Vagina (tissue), 2 donors: ENCODE measurements around the gene INTS12. TPM values are rescaled to one million over a fixed set of nuclear protein-coding genes. Genes with fewer than 3 reads are reported as not detected.

ENCODE experiments used
- DNase-seq, 2 donors: peaks; one replicate each; pipeline ENCODE4 v3.0.0-alpha.2; 2017; ENCODE audit errors: extremely low spot score in 2 of 2
- H3K27ac ChIP-seq: fragments of 200-600 bp; sonication (generic); one replicate; pipeline ENCODE4 v1.5.1; 2019
- H3K27me3 ChIP-seq: fragments of 200-600 bp; sonication (generic); one replicate; pipeline ENCODE4 v1.5.1; 2019
- H3K36me3 ChIP-seq, 2 donors: fragments of 200-600 bp; sonication (generic); one replicate each; pipeline ENCODE4 v1.5.1; 2017 to 2019
- H3K4me1 ChIP-seq: fragments of 200-600 bp; sonication (generic); one replicate; pipeline ENCODE4 v1.5.1; 2019
- H3K4me3 ChIP-seq, 2 donors: fragments of 200-600 bp; sonication (generic); 1 replicate in 1 of 2; 2 replicates in 1 of 2; pipeline ENCODE4 v1.5.1; 2016 to 2019
- H3K9me3 ChIP-seq: fragments of 200-600 bp; sonication (generic); one replicate; pipeline ENCODE4 v1.5.1; 2019
- POLR2A ChIP-seq, 2 donors: fragments of 450-650 bp; IDR thresholded peaks; one replicate each; pipeline ENCODE4 v1.6.1; 2017; ENCODE audit warnings: antibody characterized with exemption in 2 of 2, mild to moderate bottlenecking in 2 of 2, moderate library complexity in 2 of 2
- POLR2AphosphoS5 ChIP-seq, 2 donors: sonication (generic); formaldehyde crosslinking; IDR thresholded peaks; one replicate each; pipeline ENCODE4 v1.9.0; 2017; ENCODE audit warnings: antibody characterized with exemption in 2 of 2, mild to moderate bottlenecking in 2 of 2, low read depth in 1 of 2; ENCODE audit not compliant: insufficient read depth in 1 of 2
- intact Hi-C: fragments of 100-400 bp; cut with DNase I; formaldehyde crosslinking; loops from one replicate; pipeline ENCODE4 v1.15.1; 2023
- total RNA-seq: library from RNA; depleted of rRNA; stranded (reverse); fragments of >200 nt; gene quantifications from one replicate; pipeline ENCODE4 v1.2.3, GENCODE V29; 2016
- TF ChIP-seq, protein P1 (sequence below), 3 experiments: fragments of 450-650 bp in 2 of 3; fragments of 200-600 bp in 1 of 3; sonication (generic) in 1 of 3; IDR thresholded peaks; one replicate each; pipeline ENCODE4 v1.5.1; 2017 to 2019; ENCODE audit warnings: antibody characterized with exemption in 3 of 3, mild to moderate bottlenecking in 2 of 3, moderate library complexity in 2 of 3

Gene INTS12
- total RNA-seq, 1 donor from 2014 or later = 18.2 TPM

- Histone ChIP-seq H3K9me3 (no peaks in the 10 kb centered on the region), H3K36me3 (no peaks in the 10 kb centered on the region), H3K27me3 (no peaks in the 10 kb centered on the region), H3K4me3 (no peak overlapping the region), H3K4me1 (no peaks in the 10 kb centered on the region), H3K27ac (no peak overlapping the region)
- TF ChIP-seq POLR2A (IDR thresholded peaks at IDR 0.05) (no peak), POLR2AphosphoS5 (IDR thresholded peaks at IDR 0.05; ENCODE audit: insufficient read depth in 1 of 2, low read depth in 1 of 2) (no peak)
- TF ChIP-seq, protein P1, sequence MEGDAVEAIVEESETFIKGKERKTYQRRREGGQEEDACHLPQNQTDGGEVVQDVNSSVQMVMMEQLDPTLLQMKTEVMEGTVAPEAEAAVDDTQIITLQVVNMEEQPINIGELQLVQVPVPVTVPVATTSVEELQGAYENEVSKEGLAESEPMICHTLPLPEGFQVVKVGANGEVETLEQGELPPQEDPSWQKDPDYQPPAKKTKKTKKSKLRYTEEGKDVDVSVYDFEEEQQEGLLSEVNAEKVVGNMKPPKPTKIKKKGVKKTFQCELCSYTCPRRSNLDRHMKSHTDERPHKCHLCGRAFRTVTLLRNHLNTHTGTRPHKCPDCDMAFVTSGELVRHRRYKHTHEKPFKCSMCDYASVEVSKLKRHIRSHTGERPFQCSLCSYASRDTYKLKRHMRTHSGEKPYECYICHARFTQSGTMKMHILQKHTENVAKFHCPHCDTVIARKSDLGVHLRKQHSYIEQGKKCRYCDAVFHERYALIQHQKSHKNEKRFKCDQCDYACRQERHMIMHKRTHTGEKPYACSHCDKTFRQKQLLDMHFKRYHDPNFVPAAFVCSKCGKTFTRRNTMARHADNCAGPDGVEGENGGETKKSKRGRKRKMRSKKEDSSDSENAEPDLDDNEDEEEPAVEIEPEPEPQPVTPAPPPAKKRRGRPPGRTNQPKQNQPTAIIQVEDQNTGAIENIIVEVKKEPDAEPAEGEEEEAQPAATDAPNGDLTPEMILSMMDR (IDR thresholded peaks at IDR 0.05) = no peak
- intact Hi-C loops = no loop called here
- no peak for DNase-seq
These were observed 37.2 kb downstream of the INTS12 start for GRCh38 chr4:105671301-105671700.

DNA sequence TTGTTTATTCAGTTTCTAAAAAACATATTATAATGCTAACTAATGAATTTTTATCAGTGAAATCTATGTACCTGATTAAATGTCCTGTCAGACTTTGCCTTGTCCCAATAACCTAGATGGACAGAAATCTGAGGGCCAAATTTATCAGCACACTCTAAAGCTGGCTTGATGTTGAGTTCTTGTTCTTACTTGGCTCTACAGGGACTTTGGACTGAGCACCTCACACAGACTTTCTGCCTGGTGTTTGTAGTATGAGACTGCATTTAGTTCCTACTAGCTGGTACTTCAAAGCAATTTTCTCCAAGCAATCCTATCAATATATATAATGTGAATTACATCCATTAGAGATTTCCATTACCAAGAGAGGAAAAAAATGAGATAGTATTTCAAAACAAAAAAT, 37.8 kb downstream of the INTS12 start:
- no peaks in the 10 kb centered on the region for H3K27me3 ChIP-seq
- intact Hi-C loops = no loop called here

GRCh38 chr4:105666693-105667092, 41.8 kb downstream of the INTS12 start:
- Histone ChIP-seq H3K4me3 (no peak overlapping the region), H3K4me1 (no peaks in the 10 kb centered on the region), H3K9me3 (no peaks in the 10 kb centered on the region), H3K27me3 (no peaks in the 10 kb centered on the region), H3K36me3 (no peaks in the 10 kb centered on the region), H3K27ac (no peak overlapping the region)
- TF ChIP-seq, protein P1 (IDR thresholded peaks at IDR 0.05) = no peak
- TF ChIP-seq POLR2A (IDR thresholded peaks at IDR 0.05) = no peak
- TF ChIP-seq POLR2AphosphoS5 (IDR thresholded peaks at IDR 0.05; ENCODE audit: insufficient read depth in 1 of 2, low read depth in 1 of 2) = no peak
- no peak for DNase-seq
- intact Hi-C loops = no loop called here

More for the DNA sequence above, 37.8 kb downstream of the INTS12 start:
- Histone ChIP-seq H3K4me1 (no peaks in the 10 kb centered on the region), H3K27ac (no peak overlapping the region), H3K36me3 (no peaks in the 10 kb centered on the region), H3K9me3 (no peaks in the 10 kb centered on the region), H3K4me3 (no peak overlapping the region)
- no peak for DNase-seq
- TF ChIP-seq POLR2AphosphoS5 (IDR thresholded peaks at IDR 0.05; ENCODE audit: insufficient read depth in 1 of 2, low read depth in 1 of 2) (no peak), POLR2A (IDR thresholded peaks at IDR 0.05) (no peak)
- TF ChIP-seq, protein P1 (IDR thresholded peaks at IDR 0.05) = no peak

DNA sequence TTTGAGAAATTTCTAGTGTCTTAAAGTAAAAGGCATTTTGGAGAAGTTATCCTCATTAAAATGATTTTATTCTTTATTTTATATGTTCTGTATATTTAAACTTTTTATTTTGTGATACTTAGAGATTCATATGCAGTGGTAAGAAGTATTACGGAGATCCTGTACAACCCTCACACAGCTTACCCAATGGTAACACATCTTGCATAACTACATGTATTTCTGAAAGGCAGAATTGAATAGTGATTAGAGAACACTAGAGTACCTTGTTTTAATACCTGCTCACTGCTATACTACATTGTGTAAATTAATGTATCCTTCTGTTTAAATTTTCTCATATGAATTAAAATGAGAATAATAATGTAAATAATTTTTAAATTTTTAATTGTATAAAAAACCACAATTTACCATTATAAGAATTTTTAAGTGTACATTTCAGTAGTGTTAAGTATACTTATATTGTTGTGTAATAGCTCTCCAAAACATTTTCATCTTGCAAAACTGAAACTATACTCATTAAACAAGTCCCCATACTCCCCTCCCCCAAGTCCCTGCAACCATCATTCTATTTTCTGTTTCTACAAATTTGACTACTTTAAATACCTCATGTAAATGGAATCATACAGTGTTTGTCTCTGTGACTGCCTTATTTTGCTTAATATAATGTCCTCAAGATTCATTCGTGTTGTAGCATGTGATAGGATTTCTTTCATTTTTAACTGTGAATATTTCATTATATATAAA, 45.4 kb downstream of the INTS12 start:
- TF ChIP-seq, protein P1 (IDR thresholded peaks at IDR 0.05) = no peak
- intact Hi-C loops = no loop called here
- no peak overlapping the region for H3K4me3 ChIP-seq

DNA sequence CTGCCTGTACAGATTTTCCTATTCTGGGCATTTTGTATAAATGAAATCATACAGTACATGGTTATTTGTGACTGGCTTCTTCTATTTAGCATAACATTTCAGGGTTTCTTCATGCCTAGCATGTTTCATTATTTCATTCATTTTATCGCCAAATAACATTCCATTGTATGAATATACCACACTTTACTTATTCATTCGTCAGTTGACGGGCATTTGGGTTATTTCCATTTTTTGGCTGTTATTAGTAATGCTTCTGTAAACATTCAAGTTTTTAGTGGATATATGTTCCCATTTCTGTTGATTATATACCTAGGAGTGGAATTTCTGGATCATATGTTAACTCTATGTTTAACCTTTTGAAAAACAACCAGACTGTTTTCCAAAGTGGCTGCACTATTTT, 47.5 kb downstream of the INTS12 start:
- intact Hi-C loops = no loop called here
- TF ChIP-seq, protein P1 (IDR thresholded peaks at IDR 0.05) = no peak
- no peak for TF ChIP-seq POLR2A (IDR thresholded peaks at IDR 0.05)
- TF ChIP-seq POLR2AphosphoS5 (IDR thresholded peaks at IDR 0.05; ENCODE audit: insufficient read depth in 1 of 2, low read depth in 1 of 2) = no peak

More for the DNA sequence above, 45.4 kb downstream of the INTS12 start:
- Histone ChIP-seq H3K27me3 (no peaks in the 10 kb centered on the region), H3K27ac (no peak overlapping the region), H3K9me3 (no peaks in the 10 kb centered on the region), H3K36me3 (no peaks in the 10 kb centered on the region), H3K4me1 (no peaks in the 10 kb centered on the region)
- DNase-seq = no peak

More for the DNA sequence above, 47.5 kb downstream of the INTS12 start:
- H3K4me1 ChIP-seq = no peaks in the 10 kb centered on the region
- no peaks in the 10 kb centered on the region for H3K36me3 ChIP-seq
- H3K9me3 ChIP-seq = no peaks in the 10 kb centered on the region
- H3K27ac ChIP-seq = no peak overlapping the region
- no peak for DNase-seq
- no peaks in the 10 kb centered on the region for H3K27me3 ChIP-seq
- H3K4me3 ChIP-seq = no peak overlapping the region
